ENCODE measurements around the gene ETS1.

The ETS1 gene

GRCh38 chr11:128575961-128576350 is 11.4 kb downstream of the ETS1 start (continued):
- TF ChIP-seq CTCF (tag by site-specific recombination; IDR thresholded peaks at IDR 0.05) (no peak), ZNF37A (tag by site-specific recombination; IDR thresholded peaks at IDR 0.05) (no peak), ZNF335 (tag by site-specific recombination; conservative IDR thresholded peaks at IDR 0.05) (no peak), SETDB1 (IDR thresholded peaks at IDR 0.05; ENCODE audit: insufficient read length, low read length) (no peak)

GRCh38 chr11:128575174-128575960 is 12.0 kb downstream of the ETS1 start:
- peaks cover 10% of the 10 kb centered on the region for H3K4me1 ChIP-seq (ENCODE audit: control insufficient read depth, insufficient read depth, low read length)
- CTCF ChIA-PET, result interaction anchor here (0.7 kb wide), 2 partner anchors 236 to 425 kb away, joined by 3 to 4 read pairs; no protein-coding TSS in a partner anchor
- POLR2A ChIA-PET, result no interaction called here
- H3K9me3 ChIP-seq (ENCODE audit: control insufficient read depth, insufficient read depth, low read depth, low read length), result no peaks in the 10 kb centered on the region
- no peak overlapping the region for H3K27ac ChIP-seq (ENCODE audit: extremely low read depth, low read depth, low read length)
- no peak overlapping the region for H3K4me3 ChIP-seq (ENCODE audit: low read depth, low read length)
- H3K36me3 ChIP-seq (ENCODE audit: control insufficient read depth in 2 of 2, insufficient read depth in 1 of 2, low read length in 2 of 2), result no peaks in the 10 kb centered on the region
- TF ChIP-seq TCF7L2 (IDR thresholded peaks at IDR 0.05; ENCODE audit: borderline replicate concordance, low read depth, low read length) (no peak), FEZF1 (tag by site-specific recombination; IDR thresholded peaks at IDR 0.05) (no peak), ZNF391 (tag by site-specific recombination; IDR thresholded peaks at IDR 0.05; ENCODE audit: borderline replicate concordance, low read depth) (no peak), KLF9 (tag by site-specific recombination; IDR thresholded peaks at IDR 0.05; ENCODE audit: low read depth) (no peak), ZNF221 (tag by site-specific recombination; IDR thresholded peaks at IDR 0.05; ENCODE audit: borderline replicate concordance) (no peak), ZNF792 (tag by site-specific recombination; IDR thresholded peaks at IDR 0.05) (no peak), GLIS1 (tag by site-specific recombination; IDR thresholded peaks at IDR 0.05) (no peak), ZNF248 (tag by site-specific recombination; IDR thresholded peaks at IDR 0.05) (no peak), ZNF830 (tag by site-specific recombination; IDR thresholded peaks at IDR 0.05; ENCODE audit: low read depth) (no peak)

GRCh38 chr11:128574576-128575011 is 12.8 kb downstream of the ETS1 start:
- no peak overlapping the region for H3K4me3 ChIP-seq (ENCODE audit: low read depth, low read length)
- ChIA-PET CTCF (interaction anchor here (0.6 kb wide), 1 partner anchor 54 kb away, joined by 3 read pairs; no protein-coding TSS in a partner anchor), POLR2A (no interaction called here)
- H3K4me1 ChIP-seq (ENCODE audit: control insufficient read depth, insufficient read depth, low read length), result peaks cover 13% of the 10 kb centered on the region
- no peaks in the 10 kb centered on the region for H3K9me3 ChIP-seq (ENCODE audit: control insufficient read depth, insufficient read depth, low read depth, low read length)
- H3K27ac ChIP-seq (ENCODE audit: extremely low read depth, low read depth, low read length), result no peak overlapping the region
- no peaks in the 10 kb centered on the region for H3K36me3 ChIP-seq (ENCODE audit: control insufficient read depth in 2 of 2, insufficient read depth in 1 of 2, low read length in 2 of 2)
- no peak for TF ChIP-seq ZBTB44 (tag by site-specific recombination; IDR thresholded peaks at IDR 0.05)
- TF ChIP-seq ZNF394 (tag by site-specific recombination; IDR thresholded peaks at IDR 0.05; ENCODE audit: borderline replicate concordance), result no peak
- TF ChIP-seq GLI2 (tag by site-specific recombination; IDR thresholded peaks at IDR 0.05; ENCODE audit: borderline replicate concordance, low read depth), result no peak
- TF ChIP-seq ZNF692 (tag by site-specific recombination; IDR thresholded peaks at IDR 0.05), result no peak
- TF ChIP-seq ZNF350 (tag by site-specific recombination; IDR thresholded peaks at IDR 0.05), result no peak
- TF ChIP-seq ZSCAN16 (tag by site-specific recombination; IDR thresholded peaks at IDR 0.05), result no peak
- no peak for TF ChIP-seq PRDM2 (tag by site-specific recombination; IDR thresholded peaks at IDR 0.05; ENCODE audit: borderline replicate concordance)
- no peak for TF ChIP-seq OSR2 (tag by site-specific recombination; IDR thresholded peaks at IDR 0.05)

All from HEK293 (cell line).